T-helper 2 cell treated with Interferon-gamma antibody and Interleukin-4, amounts not matched to agents 5 μg/mL and 100 μg/mL, for 36 hours (primary cell): ENCODE measurements around the gene EPN3.

Experiments used
- DNase-seq: peaks from one replicate; pipeline ENCODE4 v3.0.0; 2021; ENCODE audit warnings: low spot score
- H3K27ac Mint-ChIP-seq: one replicate; pipeline ENCODE4 v1.8.0; 2021; ENCODE audit warnings: mild to moderate bottlenecking, mixed read lengths
- H3K27me3 Mint-ChIP-seq: one replicate; pipeline ENCODE4 v1.8.0; 2021; ENCODE audit warnings: low read depth, mixed read lengths
- H3K36me3 Mint-ChIP-seq: one replicate; pipeline ENCODE4 v1.8.0; 2021; ENCODE audit warnings: low read depth, mixed read lengths
- H3K4me1 Mint-ChIP-seq: one replicate; pipeline ENCODE4 v1.8.0; 2021; ENCODE audit warnings: low read depth, mixed read lengths
- H3K4me3 Mint-ChIP-seq: one replicate; pipeline ENCODE4 v1.8.0; 2022; ENCODE audit warnings: mild to moderate bottlenecking, moderate library complexity, mixed read lengths
- H3K9me3 Mint-ChIP-seq: one replicate; pipeline ENCODE4 v1.8.0; 2021; ENCODE audit warnings: mixed read lengths

Gene EPN3

GRCh38 chr17:50565402-50566350, 33.1 kb downstream of the EPN3 start:
- H3K4me3 Mint-ChIP-seq, result no peak overlapping the region
- no peak for DNase-seq
- peaks cover 54% of the 10 kb centered on the region for H3K27me3 Mint-ChIP-seq
- peaks cover 5% of the 10 kb centered on the region for H3K4me1 Mint-ChIP-seq
- H3K9me3 Mint-ChIP-seq, result no peaks in the 10 kb centered on the region
- no peak overlapping the region for H3K27ac Mint-ChIP-seq
- H3K36me3 Mint-ChIP-seq, result no peaks in the 10 kb centered on the region

DNA sequence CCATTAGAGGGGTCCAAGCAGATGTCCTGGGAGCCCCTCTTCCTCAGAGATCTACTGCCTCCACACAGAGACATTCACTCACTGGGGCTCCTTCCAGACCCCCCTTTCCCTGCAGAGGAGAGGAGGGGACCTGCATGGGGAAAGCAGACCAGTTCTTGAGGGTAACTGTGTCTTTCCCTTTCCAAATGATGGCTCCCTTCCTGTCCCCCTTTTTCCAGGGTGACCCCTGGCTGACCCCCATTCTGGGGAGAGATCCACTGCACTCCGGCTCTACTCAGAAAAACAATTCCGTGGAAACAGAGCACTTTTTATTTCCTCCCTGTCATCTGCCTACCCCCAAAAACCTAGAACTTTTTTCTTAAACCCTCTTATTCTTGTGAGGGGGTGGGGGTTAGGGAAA, 34.4 kb downstream of the EPN3 start:
- H3K27me3 Mint-ChIP-seq, result peaks cover 56% of the 10 kb centered on the region
- H3K9me3 Mint-ChIP-seq, result no peaks in the 10 kb centered on the region
- no peak for DNase-seq
- no peaks in the 10 kb centered on the region for H3K36me3 Mint-ChIP-seq
- no peak overlapping the region for H3K27ac Mint-ChIP-seq
- no peak overlapping the region for H3K4me3 Mint-ChIP-seq
- H3K4me1 Mint-ChIP-seq, result peaks cover 5% of the 10 kb centered on the region

- H3K27ac Mint-ChIP-seq, result no peak overlapping the region
- peaks cover 1% of the 10 kb centered on the region for H3K4me1 Mint-ChIP-seq
- no peaks in the 10 kb centered on the region for H3K36me3 Mint-ChIP-seq
- H3K9me3 Mint-ChIP-seq, result no peaks in the 10 kb centered on the region
- no peak overlapping the region for H3K4me3 Mint-ChIP-seq
- DNase-seq, result no peak
- peaks cover 39% of the 10 kb centered on the region for H3K27me3 Mint-ChIP-seq
Measured at GRCh38 chr17:50568659-50569058, 36.1 kb downstream of the EPN3 start.

GRCh38 chr17:50569592-50569991, 37.1 kb downstream of the EPN3 start:
- no peak overlapping the region for H3K4me3 Mint-ChIP-seq
- no peaks in the 10 kb centered on the region for H3K9me3 Mint-ChIP-seq
- H3K27ac Mint-ChIP-seq, result no peak overlapping the region
- H3K36me3 Mint-ChIP-seq, result no peaks in the 10 kb centered on the region
- peaks cover 1% of the 10 kb centered on the region for H3K4me1 Mint-ChIP-seq
- H3K27me3 Mint-ChIP-seq, result peaks cover 32% of the 10 kb centered on the region
- DNase-seq, result no peak

DNA sequence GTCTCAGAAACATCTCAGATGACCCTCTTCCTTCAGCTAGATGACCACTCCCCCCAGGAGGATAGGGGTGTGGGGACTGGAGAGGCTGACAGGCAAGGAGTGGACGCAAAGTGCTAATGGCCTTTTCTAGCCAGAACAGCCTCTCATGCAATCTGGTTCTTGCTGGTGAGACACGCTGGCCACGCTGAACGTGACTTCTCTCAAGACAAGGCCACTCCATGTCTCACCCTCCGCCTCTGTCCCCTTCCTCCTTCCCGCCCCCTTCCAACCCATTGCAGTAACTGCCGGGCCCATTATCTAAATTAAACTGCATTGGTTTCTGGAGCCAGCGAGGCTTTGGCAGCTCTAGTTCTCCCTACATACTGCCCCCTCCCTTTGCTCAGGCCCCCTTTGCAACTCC, 37.5 kb downstream of the EPN3 start:
- Mint-ChIP-seq H3K27me3 (peaks cover 27% of the 10 kb centered on the region), H3K4me1 (peaks cover 1% of the 10 kb centered on the region), H3K27ac (no peak overlapping the region), H3K9me3 (no peaks in the 10 kb centered on the region), H3K4me3 (no peak overlapping the region), H3K36me3 (no peaks in the 10 kb centered on the region)
- no peak for DNase-seq

- H3K27me3 Mint-ChIP-seq, result peaks cover 23% of the 10 kb centered on the region
- H3K4me3 Mint-ChIP-seq, result no peak overlapping the region
- no peaks in the 10 kb centered on the region for H3K36me3 Mint-ChIP-seq
Measured at GRCh38 chr17:50570528-50570927, 38.0 kb downstream of the EPN3 start.

DNA sequence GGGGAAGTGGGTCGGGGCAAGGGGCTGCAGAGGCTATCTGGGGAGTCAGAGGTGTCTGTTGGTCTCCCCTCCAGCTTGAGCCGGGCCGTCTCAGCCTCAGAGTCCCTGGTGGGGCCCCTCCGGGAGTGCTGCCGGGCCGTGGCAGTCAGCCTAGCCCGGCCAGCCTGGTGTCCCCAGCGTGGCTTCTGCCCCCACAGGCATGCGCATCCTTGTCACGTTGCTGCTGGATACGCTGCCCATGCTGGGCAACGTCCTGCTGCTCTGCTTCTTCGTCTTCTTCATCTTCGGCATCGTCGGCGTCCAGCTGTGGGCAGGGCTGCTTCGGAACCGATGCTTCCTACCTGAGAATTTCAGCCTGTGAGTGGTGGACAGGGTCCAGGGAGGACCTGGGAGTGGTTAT, 39.1 kb downstream of the EPN3 start:
- Mint-ChIP-seq H3K36me3 (no peaks in the 10 kb centered on the region), H3K9me3 (no peaks in the 10 kb centered on the region), H3K4me1 (no peaks in the 10 kb centered on the region), H3K27me3 (peaks cover 12% of the 10 kb centered on the region), H3K4me3 (no peak overlapping the region), H3K27ac (no peak overlapping the region)
- DNase-seq, result no peak

More at GRCh38 chr17:50570528-50570927, 38.0 kb downstream of the EPN3 start:
- no peaks in the 10 kb centered on the region for H3K9me3 Mint-ChIP-seq
- peaks cover 1% of the 10 kb centered on the region for H3K4me1 Mint-ChIP-seq
- no peak overlapping the region for H3K27ac Mint-ChIP-seq
- no peak for DNase-seq

DNA sequence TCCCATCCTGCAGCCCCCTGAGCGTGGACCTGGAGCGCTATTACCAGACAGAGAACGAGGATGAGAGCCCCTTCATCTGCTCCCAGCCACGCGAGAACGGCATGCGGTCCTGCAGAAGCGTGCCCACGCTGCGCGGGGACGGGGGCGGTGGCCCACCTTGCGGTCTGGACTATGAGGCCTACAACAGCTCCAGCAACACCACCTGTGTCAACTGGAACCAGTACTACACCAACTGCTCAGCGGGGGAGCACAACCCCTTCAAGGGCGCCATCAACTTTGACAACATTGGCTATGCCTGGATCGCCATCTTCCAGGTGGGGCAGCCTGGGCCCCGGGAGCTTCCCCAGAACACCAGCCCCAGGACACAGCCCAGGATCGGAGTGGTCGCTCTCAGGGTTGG, 40.0 kb downstream of the EPN3 start:
- no peaks in the 10 kb centered on the region for H3K9me3 Mint-ChIP-seq
- H3K36me3 Mint-ChIP-seq, result no peaks in the 10 kb centered on the region
- H3K27me3 Mint-ChIP-seq, result peaks cover 4% of the 10 kb centered on the region
- no peak for DNase-seq
- no peak overlapping the region for H3K27ac Mint-ChIP-seq
- H3K4me3 Mint-ChIP-seq, result no peak overlapping the region
- H3K4me1 Mint-ChIP-seq, result no peaks in the 10 kb centered on the region

- Mint-ChIP-seq H3K9me3 (no peaks in the 10 kb centered on the region), H3K4me1 (no peaks in the 10 kb centered on the region), H3K36me3 (no peaks in the 10 kb centered on the region), H3K27ac (no peak overlapping the region), H3K27me3 (peaks cover 2% of the 10 kb centered on the region), H3K4me3 (no peak overlapping the region)
- DNase-seq, result no peak
Measured at GRCh38 chr17:50573866-50574611, 41.5 kb downstream of the EPN3 start.

DNA sequence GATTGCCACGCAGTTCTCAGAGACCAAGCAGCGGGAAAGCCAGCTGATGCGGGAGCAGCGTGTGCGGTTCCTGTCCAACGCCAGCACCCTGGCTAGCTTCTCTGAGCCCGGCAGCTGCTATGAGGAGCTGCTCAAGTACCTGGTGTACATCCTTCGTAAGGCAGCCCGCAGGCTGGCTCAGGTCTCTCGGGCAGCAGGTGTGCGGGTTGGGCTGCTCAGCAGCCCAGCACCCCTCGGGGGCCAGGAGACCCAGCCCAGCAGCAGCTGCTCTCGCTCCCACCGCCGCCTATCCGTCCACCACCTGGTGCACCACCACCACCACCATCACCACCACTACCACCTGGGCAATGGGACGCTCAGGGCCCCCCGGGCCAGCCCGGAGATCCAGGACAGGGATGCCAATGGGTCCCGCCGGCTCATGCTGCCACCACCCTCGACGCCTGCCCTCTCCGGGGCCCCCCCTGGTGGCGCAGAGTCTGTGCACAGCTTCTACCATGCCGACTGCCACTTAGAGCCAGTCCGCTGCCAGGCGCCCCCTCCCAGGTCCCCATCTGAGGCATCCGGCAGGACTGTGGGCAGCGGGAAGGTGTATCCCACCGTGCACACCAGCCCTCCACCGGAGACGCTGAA, 43.2 kb downstream of the EPN3 start:
- DNase-seq, result no peak
- no peaks in the 10 kb centered on the region for H3K36me3 Mint-ChIP-seq
- peaks cover 2% of the 10 kb centered on the region for H3K27me3 Mint-ChIP-seq
- no peak overlapping the region for H3K27ac Mint-ChIP-seq
- H3K4me3 Mint-ChIP-seq, result no peak overlapping the region
- H3K9me3 Mint-ChIP-seq, result no peaks in the 10 kb centered on the region
- no peaks in the 10 kb centered on the region for H3K4me1 Mint-ChIP-seq

DNA sequence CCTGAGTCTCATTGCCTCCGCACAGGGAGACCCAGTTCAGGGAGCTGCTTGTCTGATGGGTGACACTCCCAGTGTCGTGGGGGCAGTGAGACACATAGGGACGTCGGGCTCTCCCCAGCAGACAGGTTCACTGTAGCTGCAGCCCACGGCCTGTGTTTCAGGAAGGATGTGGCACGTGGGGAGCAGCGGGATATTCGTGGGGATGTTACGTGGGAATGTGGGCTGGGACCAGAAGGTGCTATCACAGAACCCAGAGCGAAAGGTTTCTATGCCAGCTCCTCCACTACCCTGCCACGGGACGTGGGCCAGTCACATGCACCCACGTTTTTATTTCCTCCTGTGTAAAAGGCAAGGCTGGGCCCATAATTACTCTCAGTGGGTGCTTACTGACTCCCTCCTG, 44.3 kb downstream of the EPN3 start:
- peaks cover 3% of the 10 kb centered on the region for H3K27me3 Mint-ChIP-seq

GRCh38 chr17:50577451-50577954, 45.0 kb downstream of the EPN3 start:
- H3K4me3 Mint-ChIP-seq, result no peak overlapping the region

More for the DNA sequence above, 44.3 kb downstream of the EPN3 start:
- no peaks in the 10 kb centered on the region for H3K9me3 Mint-ChIP-seq
- no peak overlapping the region for H3K4me3 Mint-ChIP-seq
- no peak for DNase-seq
- H3K4me1 Mint-ChIP-seq, result no peaks in the 10 kb centered on the region
- H3K36me3 Mint-ChIP-seq, result no peaks in the 10 kb centered on the region
- no peak overlapping the region for H3K27ac Mint-ChIP-seq

GRCh38 chr17:50578173-50578572, 45.6 kb downstream of the EPN3 start:
- H3K4me1 Mint-ChIP-seq, result no peaks in the 10 kb centered on the region
- no peaks in the 10 kb centered on the region for H3K9me3 Mint-ChIP-seq
- no peak overlapping the region for H3K27ac Mint-ChIP-seq
- peaks cover 2% of the 10 kb centered on the region for H3K27me3 Mint-ChIP-seq
- H3K36me3 Mint-ChIP-seq, result no peaks in the 10 kb centered on the region
- no peak for DNase-seq
- H3K4me3 Mint-ChIP-seq, result no peak overlapping the region

More at GRCh38 chr17:50577451-50577954, 45.0 kb downstream of the EPN3 start:
- H3K27me3 Mint-ChIP-seq, result peaks cover 2% of the 10 kb centered on the region
- H3K27ac Mint-ChIP-seq, result no peak overlapping the region
- H3K9me3 Mint-ChIP-seq, result no peaks in the 10 kb centered on the region
- no peak for DNase-seq
- H3K36me3 Mint-ChIP-seq, result no peaks in the 10 kb centered on the region
- H3K4me1 Mint-ChIP-seq, result no peaks in the 10 kb centered on the region

DNA sequence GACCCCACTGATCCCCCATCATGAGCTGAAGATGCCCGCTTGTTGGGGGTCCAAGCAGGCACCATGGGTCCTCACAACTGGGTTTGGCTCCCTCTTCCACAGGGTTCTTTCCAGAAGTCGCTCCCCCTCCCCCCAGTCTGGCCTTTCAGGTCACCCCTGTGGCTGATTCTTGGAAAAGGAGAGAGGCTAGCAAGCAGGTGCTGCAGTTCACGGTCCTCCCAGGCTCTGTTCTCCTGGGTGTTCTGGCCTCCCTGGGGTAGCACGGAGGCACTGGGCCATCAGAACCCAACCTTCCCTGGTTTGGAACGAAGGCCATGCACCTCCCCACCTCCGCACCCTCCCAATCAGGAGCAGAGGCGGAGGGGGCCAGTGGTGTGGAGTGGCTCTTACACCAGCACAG, 46.9 kb downstream of the EPN3 start:
- no peaks in the 10 kb centered on the region for H3K9me3 Mint-ChIP-seq
- no peak overlapping the region for H3K27ac Mint-ChIP-seq
- no peak for DNase-seq
- peaks cover 9% of the 10 kb centered on the region for H3K27me3 Mint-ChIP-seq
- no peaks in the 10 kb centered on the region for H3K4me1 Mint-ChIP-seq
- H3K36me3 Mint-ChIP-seq, result no peaks in the 10 kb centered on the region
- no peak overlapping the region for H3K4me3 Mint-ChIP-seq
